ENCODE measurements around the gene WDR45B. TPM values are rescaled to one million over a fixed set of nuclear protein-coding genes. Genes with fewer than 3 reads are reported as not detected.
A peak's percentile ranks its signal among the peaks of the same experiment; 100 is the strongest.

The WDR45B gene
- total RNA-seq, 1 donor from 2014 or later: 75.8 TPM

- no peak for TF ChIP-seq CTCF (IDR thresholded peaks at IDR 0.05; ENCODE audit: unreplicated experiment)
- peaks cover 9% of the 10 kb centered on the region for H3K9me3 Mint-ChIP-seq (ENCODE audit: low read depth)
- peaks cover 36% of the 10 kb centered on the region for H3K36me3 Mint-ChIP-seq (ENCODE audit: insufficient read depth)
- peaks cover 19% of the 10 kb centered on the region for H3K4me1 Mint-ChIP-seq (ENCODE audit: low read depth)
- peak overlapping the region; percentile 62 for H3K27ac Mint-ChIP-seq
- no peak overlapping the region for H3K4me3 Mint-ChIP-seq (ENCODE audit: low read depth)
- H3K27me3 Mint-ChIP-seq: no peaks in the 10 kb centered on the region
- no peak for DNase-seq (ENCODE audit: low spot score, unreplicated experiment)
Measured at GRCh38 chr17:82633343-82633742, 14.9 kb downstream of the WDR45B start.

DNA sequence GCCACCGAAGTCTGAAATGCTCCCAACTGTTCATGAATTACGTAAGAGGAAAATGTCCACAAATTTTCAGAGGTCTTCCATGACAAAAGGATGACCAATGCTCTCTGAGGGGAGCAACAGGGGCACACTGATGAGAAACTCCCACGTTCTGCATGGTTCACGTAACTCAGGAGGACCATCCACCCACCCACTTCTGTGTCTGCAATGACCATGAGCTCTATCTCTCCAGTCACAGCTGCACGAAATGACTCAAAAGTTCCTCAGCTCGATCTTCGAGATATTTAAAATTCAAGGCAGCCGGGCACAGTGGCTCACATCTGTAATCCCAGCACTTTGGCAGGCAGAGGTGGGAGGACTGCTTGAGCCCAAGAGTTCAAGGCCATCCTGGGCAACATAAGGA is 15.8 kb downstream of the WDR45B start:
- no peak for DNase-seq (ENCODE audit: low spot score, unreplicated experiment)
- peaks cover 31% of the 10 kb centered on the region for H3K36me3 Mint-ChIP-seq (ENCODE audit: insufficient read depth)
- peak overlapping the region; percentile 56 for H3K27ac Mint-ChIP-seq
- H3K9me3 Mint-ChIP-seq (ENCODE audit: low read depth): peaks cover 8% of the 10 kb centered on the region
- H3K27me3 Mint-ChIP-seq: no peaks in the 10 kb centered on the region
- no peak overlapping the region for H3K4me3 Mint-ChIP-seq (ENCODE audit: low read depth)
- no peak for TF ChIP-seq CTCF (IDR thresholded peaks at IDR 0.05; ENCODE audit: unreplicated experiment)
- peaks cover 16% of the 10 kb centered on the region for H3K4me1 Mint-ChIP-seq (ENCODE audit: low read depth)

GRCh38 chr17:82631544-82631943 is 16.7 kb downstream of the WDR45B start:
- Mint-ChIP-seq H3K27me3 (no peaks in the 10 kb centered on the region), H3K27ac (no peak overlapping the region), H3K4me3 (ENCODE audit: low read depth) (no peak overlapping the region), H3K4me1 (ENCODE audit: low read depth) (peaks cover 7% of the 10 kb centered on the region), H3K9me3 (ENCODE audit: low read depth) (peaks cover under 1% of the 10 kb centered on the region), H3K36me3 (ENCODE audit: insufficient read depth) (peaks cover 26% of the 10 kb centered on the region)
- TF ChIP-seq CTCF (IDR thresholded peaks at IDR 0.05; ENCODE audit: unreplicated experiment): no peak
- no peak for DNase-seq (ENCODE audit: low spot score, unreplicated experiment)

DNA sequence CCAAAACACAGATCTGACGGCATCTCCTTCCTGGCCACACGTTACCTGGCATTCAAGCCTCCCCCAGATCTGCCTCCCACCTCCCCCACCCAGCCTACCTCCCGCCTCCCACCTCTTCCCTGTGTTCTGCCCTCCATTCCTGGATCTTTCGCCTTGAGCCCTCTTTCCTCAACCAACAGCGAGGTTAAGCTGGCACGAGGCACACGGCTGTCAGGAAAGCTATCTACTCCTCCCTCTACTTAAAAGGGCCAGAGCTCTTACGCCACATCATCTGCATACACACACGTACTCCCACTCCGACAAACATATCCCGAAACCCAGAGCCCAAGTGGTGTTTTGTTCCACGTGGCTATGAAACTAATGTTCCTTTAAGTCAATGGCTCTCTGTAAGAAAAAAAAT is 18.0 kb downstream of the WDR45B start:
- Mint-ChIP-seq H3K4me3 (ENCODE audit: low read depth) (no peak overlapping the region), H3K4me1 (ENCODE audit: low read depth) (peaks cover 2% of the 10 kb centered on the region), H3K27ac (peak overlapping the region; percentile 82), H3K36me3 (ENCODE audit: insufficient read depth) (peaks cover 27% of the 10 kb centered on the region), H3K9me3 (ENCODE audit: low read depth) (no peaks in the 10 kb centered on the region), H3K27me3 (no peaks in the 10 kb centered on the region)
- no peak for DNase-seq (ENCODE audit: low spot score, unreplicated experiment)
- no peak for TF ChIP-seq CTCF (IDR thresholded peaks at IDR 0.05; ENCODE audit: unreplicated experiment)

- H3K36me3 Mint-ChIP-seq (ENCODE audit: insufficient read depth): peaks cover 27% of the 10 kb centered on the region
- H3K27ac Mint-ChIP-seq: peak overlapping the region; percentile 69
- DNase-seq (ENCODE audit: low spot score, unreplicated experiment): no peak
- H3K4me3 Mint-ChIP-seq (ENCODE audit: low read depth): no peak overlapping the region
- no peaks in the 10 kb centered on the region for H3K9me3 Mint-ChIP-seq (ENCODE audit: low read depth)
- TF ChIP-seq CTCF (IDR thresholded peaks at IDR 0.05; ENCODE audit: unreplicated experiment): no peak
- H3K27me3 Mint-ChIP-seq: no peaks in the 10 kb centered on the region
- H3K4me1 Mint-ChIP-seq (ENCODE audit: low read depth): peaks cover 2% of the 10 kb centered on the region
Measured at GRCh38 chr17:82629748-82630147, 18.5 kb downstream of the WDR45B start.
